Activated CD4-positive, alpha-beta memory T cell treated with anti-CD3 and anti-CD28 coated beads, Interleukin-2, amount 10 ng/mL, durations not matched to agents 7 days and 5 days (primary cell): ENCODE measurements around the gene RBFOX2. TPM values are rescaled to one million over a fixed set of nuclear protein-coding genes. Genes with fewer than 3 reads are reported as not detected.

Source experiments
- CTCF ChIA-PET: fragments of 350-600 bp; sonication (Branson Sonifier 250); formaldehyde crosslinking; loops from one replicate; lab custom pipeline; 2021; ENCODE audit warnings: antibody characterized with exemption, inconsistent platforms; lab: Charles Lee
- POLR2A ChIA-PET: fragments of 350-600 bp; sonication (Branson Sonifier 250); formaldehyde crosslinking; loops from one replicate; lab custom pipeline; 2021; ENCODE audit warnings: antibody characterized with exemption; lab: Charles Lee
- DNase-seq: peaks from one replicate; pipeline ENCODE4 v3.0.0-alpha.2; 2020
- H3K27ac Mint-ChIP-seq: one replicate; pipeline ENCODE4 v1.8.0; 2021; ENCODE audit warnings: mild to moderate bottlenecking, mixed read lengths
- H3K27me3 Mint-ChIP-seq: one replicate; pipeline ENCODE4 v1.8.0; 2021; ENCODE audit warnings: mixed read lengths
- H3K36me3 Mint-ChIP-seq: one replicate; pipeline ENCODE4 v1.8.0; 2021; ENCODE audit warnings: low read depth, mixed read lengths
- H3K4me1 Mint-ChIP-seq: one replicate; pipeline ENCODE4 v1.8.0; 2021; ENCODE audit warnings: mixed read lengths
- H3K4me3 Mint-ChIP-seq: one replicate; pipeline ENCODE4 v1.8.0; 2021; ENCODE audit warnings: mild to moderate bottlenecking, mixed read lengths
- H3K9me3 Mint-ChIP-seq: one replicate; pipeline ENCODE4 v1.8.0; 2021; ENCODE audit warnings: mixed read lengths
- total RNA-seq, 2 experiments: library from RNA; stranded (reverse); gene quantifications; one replicate each; pipeline ENCODE4 v1.2.3, GENCODE V29; 2021

RBFOX2 gene
- total RNA-seq, 2 experiments from 2014 or later = 0.83 to 1.4 TPM

- CTCF ChIA-PET = no interaction called here
- H3K4me3 Mint-ChIP-seq = no peak overlapping the region
- no peaks in the 10 kb centered on the region for H3K9me3 Mint-ChIP-seq
- no peak overlapping the region for H3K27ac Mint-ChIP-seq
- H3K27me3 Mint-ChIP-seq = peaks cover 9% of the 10 kb centered on the region
- POLR2A ChIA-PET = no interaction called here
- no peak for DNase-seq
- H3K36me3 Mint-ChIP-seq = no peaks in the 10 kb centered on the region
- H3K4me1 Mint-ChIP-seq = no peaks in the 10 kb centered on the region
These were observed 137.2 kb downstream of the RBFOX2 start for GRCh38 chr22:35891442-35891841.

DNA sequence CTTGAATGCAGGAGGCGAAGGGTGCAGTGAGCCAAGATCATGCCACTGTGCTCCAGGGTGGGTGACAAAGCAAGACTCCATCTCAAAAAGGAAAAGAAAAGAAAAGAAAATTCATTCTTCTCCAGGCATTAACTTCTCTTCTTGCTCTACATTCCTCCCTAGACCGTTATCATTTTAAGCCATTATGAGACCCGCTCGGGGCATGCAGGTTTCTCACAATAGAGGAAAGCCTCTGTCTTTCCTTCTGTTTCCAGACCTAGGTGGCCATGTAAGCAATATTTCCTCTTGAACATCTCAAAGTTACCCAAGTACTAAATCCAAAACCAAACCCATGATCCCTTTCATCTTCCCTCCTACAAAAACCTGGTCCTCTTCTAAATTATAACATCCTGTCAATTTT is 139.6 kb downstream of the RBFOX2 start:
- Mint-ChIP-seq H3K36me3 (no peaks in the 10 kb centered on the region), H3K4me3 (no peak overlapping the region), H3K27me3 (peaks cover 5% of the 10 kb centered on the region), H3K9me3 (no peaks in the 10 kb centered on the region), H3K27ac (no peak overlapping the region), H3K4me1 (no peaks in the 10 kb centered on the region)
- POLR2A ChIA-PET = no interaction called here
- no peak for DNase-seq
- CTCF ChIA-PET = no interaction called here

- no peak overlapping the region for H3K4me3 Mint-ChIP-seq
- no peaks in the 10 kb centered on the region for H3K36me3 Mint-ChIP-seq
- ChIA-PET CTCF (no interaction called here), POLR2A (no interaction called here)
- DNase-seq = no peak
- H3K4me1 Mint-ChIP-seq = peaks cover 1% of the 10 kb centered on the region
- no peaks in the 10 kb centered on the region for H3K9me3 Mint-ChIP-seq
- no peak overlapping the region for H3K27ac Mint-ChIP-seq
- peaks cover 5% of the 10 kb centered on the region for H3K27me3 Mint-ChIP-seq
These were observed 140.3 kb downstream of the RBFOX2 start for GRCh38 chr22:35888181-35888870.

DNA sequence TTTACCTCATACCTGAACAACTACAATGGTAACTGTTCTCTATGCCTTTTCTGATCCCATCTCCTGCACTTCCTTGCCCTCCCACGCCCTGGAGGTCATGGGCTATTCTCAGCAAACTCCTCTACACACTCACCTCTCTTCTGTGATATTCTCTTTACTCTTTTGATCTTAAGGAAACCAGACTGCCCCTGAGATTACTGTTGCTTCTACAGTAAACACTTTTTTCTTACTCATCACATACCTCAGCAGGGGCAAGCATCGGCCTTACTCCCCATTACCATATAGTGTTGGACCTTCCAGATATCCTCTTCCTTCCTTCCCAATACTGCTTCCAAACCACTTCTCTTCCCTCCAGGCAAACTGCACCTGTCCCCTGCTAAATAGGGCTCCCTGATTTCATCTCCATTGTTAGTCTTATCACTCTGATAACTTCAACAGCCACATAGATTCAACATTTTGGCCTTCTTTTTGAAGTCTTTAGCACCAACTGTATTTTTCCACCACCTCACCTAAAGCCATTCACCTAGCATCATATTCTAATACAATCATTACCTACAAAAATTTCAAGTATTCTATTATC is 141.2 kb downstream of the RBFOX2 start:
- H3K4me3 Mint-ChIP-seq = no peak overlapping the region
- peaks cover 5% of the 10 kb centered on the region for H3K27me3 Mint-ChIP-seq
- H3K27ac Mint-ChIP-seq = no peak overlapping the region
- CTCF ChIA-PET = no interaction called here
- DNase-seq = no peak
- no peaks in the 10 kb centered on the region for H3K9me3 Mint-ChIP-seq
- no peaks in the 10 kb centered on the region for H3K36me3 Mint-ChIP-seq
- POLR2A ChIA-PET = no interaction called here
- H3K4me1 Mint-ChIP-seq = peaks cover 4% of the 10 kb centered on the region

DNA sequence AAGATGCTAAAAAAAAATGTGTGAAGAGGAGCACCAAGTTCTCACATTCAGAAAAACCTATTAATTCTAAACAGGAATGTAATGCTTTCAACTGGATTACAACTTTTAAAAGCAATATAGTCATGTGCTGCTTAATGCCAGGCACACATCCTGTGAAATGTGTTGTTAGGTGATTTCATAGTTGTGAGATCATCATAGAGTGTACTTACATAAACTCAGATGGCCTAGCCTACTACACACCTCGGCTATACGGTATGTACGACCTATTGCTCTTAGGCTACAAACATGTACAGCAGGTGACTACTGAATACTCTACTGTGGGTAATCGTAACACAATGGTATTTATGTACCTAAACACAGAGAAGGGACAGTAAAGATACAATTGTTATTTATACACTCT is 142.3 kb downstream of the RBFOX2 start:
- CTCF ChIA-PET = no interaction called here
- Mint-ChIP-seq H3K4me3 (no peak overlapping the region), H3K36me3 (no peaks in the 10 kb centered on the region), H3K27ac (no peak overlapping the region), H3K9me3 (no peaks in the 10 kb centered on the region), H3K4me1 (peaks cover 4% of the 10 kb centered on the region), H3K27me3 (peaks cover 2% of the 10 kb centered on the region)
- POLR2A ChIA-PET = no interaction called here
- no peak for DNase-seq

- no peak for DNase-seq
- no peak overlapping the region for H3K4me3 Mint-ChIP-seq
- peaks cover 4% of the 10 kb centered on the region for H3K4me1 Mint-ChIP-seq
- ChIA-PET POLR2A (no interaction called here), CTCF (no interaction called here)
- H3K9me3 Mint-ChIP-seq = no peaks in the 10 kb centered on the region
- H3K27me3 Mint-ChIP-seq = peaks cover 2% of the 10 kb centered on the region
- no peaks in the 10 kb centered on the region for H3K36me3 Mint-ChIP-seq
- no peak overlapping the region for H3K27ac Mint-ChIP-seq
These were observed 144.1 kb downstream of the RBFOX2 start for GRCh38 chr22:35884529-35884928.

DNA sequence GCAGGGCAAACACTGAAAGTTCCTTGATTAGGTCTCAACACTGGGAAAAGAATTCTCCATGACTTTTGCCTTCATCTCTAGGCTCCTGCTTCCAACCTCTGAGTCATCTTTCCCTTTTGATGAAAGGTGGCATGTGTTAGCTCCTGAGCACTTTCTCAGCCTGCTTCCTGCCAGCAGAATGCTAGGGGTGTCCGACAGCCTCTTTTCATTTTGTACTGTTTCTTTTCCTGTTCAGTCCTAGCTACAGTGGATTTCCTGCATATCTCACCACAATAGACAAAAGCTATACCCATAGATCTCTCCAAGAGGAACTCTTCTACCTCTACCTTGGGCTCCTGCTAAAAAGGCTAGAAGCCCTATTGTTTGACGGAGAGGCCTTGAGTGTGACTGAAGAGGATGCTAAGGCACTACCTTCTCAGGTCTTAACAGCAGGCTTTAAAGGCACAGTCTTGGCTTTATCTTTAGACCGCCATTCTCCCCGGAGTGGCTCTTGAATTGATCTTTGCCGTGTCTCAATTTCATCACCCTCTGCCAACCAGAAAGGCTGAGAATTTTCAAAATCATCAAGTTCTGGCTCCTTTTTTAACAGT is 145.5 kb downstream of the RBFOX2 start:
- peaks cover 4% of the 10 kb centered on the region for H3K4me1 Mint-ChIP-seq

DNA sequence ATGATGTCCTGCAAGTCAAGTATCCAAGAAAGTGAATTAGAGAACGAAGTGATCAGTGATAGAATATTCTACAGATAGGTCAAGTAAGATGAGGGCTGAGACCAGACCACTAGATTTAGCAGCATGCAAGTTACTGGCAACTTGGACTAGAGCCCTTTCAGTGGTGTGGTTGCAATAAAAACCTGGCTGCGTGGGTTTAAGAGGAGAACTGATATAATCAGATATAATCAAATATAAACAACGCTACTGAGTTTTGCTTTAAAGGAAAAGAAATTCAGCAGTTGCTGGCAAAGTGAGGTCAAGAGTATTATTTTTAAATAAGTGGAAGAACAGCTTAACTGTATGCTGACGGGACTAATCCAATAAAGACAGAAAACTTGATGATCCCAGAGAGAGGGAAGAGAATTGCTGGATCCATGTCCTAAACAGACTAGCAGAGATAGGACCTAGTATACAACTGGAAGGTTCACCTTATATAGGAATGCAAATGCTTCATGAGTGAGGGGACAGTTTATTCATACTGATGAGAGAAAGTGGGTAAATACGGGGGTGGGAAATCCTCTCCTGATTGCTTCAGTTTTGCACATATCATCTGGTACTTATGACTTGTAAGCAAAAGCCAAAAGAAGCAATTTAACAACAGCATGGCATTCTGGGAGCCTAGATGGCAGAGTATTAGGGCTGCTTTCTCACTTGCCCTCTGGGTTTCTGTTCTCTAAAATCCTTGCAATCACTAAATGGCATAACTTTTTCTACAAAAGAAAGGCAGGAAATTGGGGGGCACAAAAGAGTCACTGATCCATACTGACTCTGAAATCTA is 146.2 kb downstream of the RBFOX2 start:
- peaks cover 4% of the 10 kb centered on the region for H3K4me1 Mint-ChIP-seq
- no peak overlapping the region for H3K27ac Mint-ChIP-seq
- ChIA-PET POLR2A (no interaction called here), CTCF (no interaction called here)
- no peaks in the 10 kb centered on the region for H3K9me3 Mint-ChIP-seq
- no peak overlapping the region for H3K4me3 Mint-ChIP-seq
- no peaks in the 10 kb centered on the region for H3K27me3 Mint-ChIP-seq
- H3K36me3 Mint-ChIP-seq = no peaks in the 10 kb centered on the region
- no peak for DNase-seq

More for the DNA sequence above, 145.5 kb downstream of the RBFOX2 start:
- no peaks in the 10 kb centered on the region for H3K27me3 Mint-ChIP-seq
- H3K27ac Mint-ChIP-seq = no peak overlapping the region
- DNase-seq = no peak
- no peak overlapping the region for H3K4me3 Mint-ChIP-seq
- no peaks in the 10 kb centered on the region for H3K9me3 Mint-ChIP-seq
- ChIA-PET CTCF (no interaction called here), POLR2A (no interaction called here)
- no peaks in the 10 kb centered on the region for H3K36me3 Mint-ChIP-seq

GRCh38 chr22:35879351-35879750 is 149.3 kb downstream of the RBFOX2 start:
- no peaks in the 10 kb centered on the region for H3K36me3 Mint-ChIP-seq
- H3K9me3 Mint-ChIP-seq = no peaks in the 10 kb centered on the region
- ChIA-PET POLR2A (no interaction called here), CTCF (no interaction called here)
- H3K4me1 Mint-ChIP-seq = peaks cover 4% of the 10 kb centered on the region
- H3K27me3 Mint-ChIP-seq = no peaks in the 10 kb centered on the region
- H3K27ac Mint-ChIP-seq = no peak overlapping the region
- no peak overlapping the region for H3K4me3 Mint-ChIP-seq
- DNase-seq = no peak

- ChIA-PET CTCF (interaction anchor here (2.0 kb wide), 1 partner anchor 10 kb away, joined by 5 read pairs; no protein-coding TSS in a partner anchor), POLR2A (no interaction called here)
- H3K27ac Mint-ChIP-seq = no peak overlapping the region
- no peak overlapping the region for H3K4me3 Mint-ChIP-seq
- no peaks in the 10 kb centered on the region for H3K9me3 Mint-ChIP-seq
- no peaks in the 10 kb centered on the region for H3K36me3 Mint-ChIP-seq
- H3K27me3 Mint-ChIP-seq = no peaks in the 10 kb centered on the region
- peaks cover 5% of the 10 kb centered on the region for H3K4me1 Mint-ChIP-seq
- no peak for DNase-seq
These were observed 155.2 kb downstream of the RBFOX2 start for GRCh38 chr22:35873426-35873825.

- no peak for DNase-seq
- CTCF ChIA-PET = interaction anchor here (2.0 kb wide), 1 partner anchor 9 kb away, joined by 5 read pairs; no protein-coding TSS in a partner anchor
- H3K36me3 Mint-ChIP-seq = no peaks in the 10 kb centered on the region
- no peak overlapping the region for H3K4me3 Mint-ChIP-seq
- POLR2A ChIA-PET = no interaction called here
- H3K9me3 Mint-ChIP-seq = no peaks in the 10 kb centered on the region
- no peaks in the 10 kb centered on the region for H3K27me3 Mint-ChIP-seq
- H3K4me1 Mint-ChIP-seq = peaks cover 5% of the 10 kb centered on the region
- no peak overlapping the region for H3K27ac Mint-ChIP-seq
These were observed 156.2 kb downstream of the RBFOX2 start for GRCh38 chr22:35872451-35872850.

- Mint-ChIP-seq H3K27me3 (no peaks in the 10 kb centered on the region), H3K4me3 (no peak overlapping the region), H3K36me3 (no peaks in the 10 kb centered on the region), H3K4me1 (peaks cover 5% of the 10 kb centered on the region), H3K9me3 (no peaks in the 10 kb centered on the region), H3K27ac (no peak overlapping the region)
- DNase-seq = no peak
- ChIA-PET POLR2A (no interaction called here), CTCF (no interaction called here)
These were observed 157.9 kb downstream of the RBFOX2 start for GRCh38 chr22:35870517-35871293.
